Measurements from ENCODE around the gene RTN4RL1. TPM values are rescaled to one million over a fixed set of nuclear protein-coding genes. Genes with fewer than 3 reads are reported as not detected.

The RTN4RL1 gene
- total and polyA plus RNA-seq, 2 donors from 2014 or later, result 2.0 to 10.7 TPM

DNA sequence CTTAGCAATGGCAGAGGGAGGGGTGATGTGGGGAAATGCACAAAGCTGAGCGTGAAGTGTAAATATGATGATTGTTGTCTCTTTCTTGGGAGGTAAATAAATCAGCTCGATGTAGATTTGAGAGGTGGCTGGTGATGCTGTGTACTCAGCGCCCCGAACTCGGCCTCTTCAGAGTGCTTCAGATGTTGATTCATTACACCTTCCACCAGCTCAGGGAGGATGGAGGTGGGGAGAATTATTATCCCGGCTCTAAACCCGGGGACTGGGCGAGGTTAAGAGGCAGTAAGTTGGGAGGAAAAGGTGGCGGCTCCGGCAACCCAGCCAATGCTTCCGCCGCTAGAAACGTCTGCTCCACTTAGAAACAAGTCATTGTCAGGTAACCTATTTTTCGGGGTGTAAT, 108.8 kb downstream of the RTN4RL1 start:
- FAIRE-seq (no peak), DNase-seq (no peak)
- Histone ChIP-seq H3K27ac (ENCODE audit: low read depth in 2 of 2, low read length in 2 of 2) (no peak overlapping the region), H3K27me3 (ENCODE audit: control insufficient read depth, insufficient read depth, low read length) (peaks cover 9% of the 10 kb centered on the region), H3K36me3 (ENCODE audit: control insufficient read depth in 2 of 3, insufficient read depth in 3 of 3, low read length in 3 of 3) (no peaks in the 10 kb centered on the region), H3K9me3 (ENCODE audit: control insufficient read depth in 2 of 3, insufficient read depth in 1 of 3, low read length in 3 of 3) (no peaks in the 10 kb centered on the region), H3K9ac (ENCODE audit: low read length in 3 of 3) (no peak overlapping the region), H3K4me1 (ENCODE audit: control insufficient read depth in 2 of 3, insufficient read depth in 2 of 3, low read depth in 1 of 3, low read length in 3 of 3) (no peaks in the 10 kb centered on the region), H3K4me3 (ENCODE audit: low read length in 3 of 3) (no peak overlapping the region)
- intact Hi-C loops (cut with DNase I), result no loop called here
- TF ChIP-seq, protein P1, sequence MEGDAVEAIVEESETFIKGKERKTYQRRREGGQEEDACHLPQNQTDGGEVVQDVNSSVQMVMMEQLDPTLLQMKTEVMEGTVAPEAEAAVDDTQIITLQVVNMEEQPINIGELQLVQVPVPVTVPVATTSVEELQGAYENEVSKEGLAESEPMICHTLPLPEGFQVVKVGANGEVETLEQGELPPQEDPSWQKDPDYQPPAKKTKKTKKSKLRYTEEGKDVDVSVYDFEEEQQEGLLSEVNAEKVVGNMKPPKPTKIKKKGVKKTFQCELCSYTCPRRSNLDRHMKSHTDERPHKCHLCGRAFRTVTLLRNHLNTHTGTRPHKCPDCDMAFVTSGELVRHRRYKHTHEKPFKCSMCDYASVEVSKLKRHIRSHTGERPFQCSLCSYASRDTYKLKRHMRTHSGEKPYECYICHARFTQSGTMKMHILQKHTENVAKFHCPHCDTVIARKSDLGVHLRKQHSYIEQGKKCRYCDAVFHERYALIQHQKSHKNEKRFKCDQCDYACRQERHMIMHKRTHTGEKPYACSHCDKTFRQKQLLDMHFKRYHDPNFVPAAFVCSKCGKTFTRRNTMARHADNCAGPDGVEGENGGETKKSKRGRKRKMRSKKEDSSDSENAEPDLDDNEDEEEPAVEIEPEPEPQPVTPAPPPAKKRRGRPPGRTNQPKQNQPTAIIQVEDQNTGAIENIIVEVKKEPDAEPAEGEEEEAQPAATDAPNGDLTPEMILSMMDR (IDR thresholded peaks at IDR 0.05; ENCODE audit: borderline replicate concordance, extremely low read depth, insufficient read depth), result no peak

- Histone ChIP-seq H3K4me3 (ENCODE audit: low read length in 3 of 3) (no peak overlapping the region), H3K9ac (ENCODE audit: low read length in 3 of 3) (no peak overlapping the region), H3K27ac (ENCODE audit: low read depth in 2 of 2, low read length in 2 of 2) (no peak overlapping the region), H3K27me3 (ENCODE audit: control insufficient read depth, insufficient read depth, low read length) (peaks cover 9% of the 10 kb centered on the region), H3K36me3 (ENCODE audit: control insufficient read depth in 2 of 3, insufficient read depth in 3 of 3, low read length in 3 of 3) (no peaks in the 10 kb centered on the region), H3K4me1 (ENCODE audit: control insufficient read depth in 2 of 3, insufficient read depth in 2 of 3, low read depth in 1 of 3, low read length in 3 of 3) (no peaks in the 10 kb centered on the region), H3K9me3 (ENCODE audit: control insufficient read depth in 2 of 3, insufficient read depth in 1 of 3, low read length in 3 of 3) (no peaks in the 10 kb centered on the region)
- FAIRE-seq (no peak), DNase-seq (no peak)
- TF ChIP-seq, protein P1 (IDR thresholded peaks at IDR 0.05; ENCODE audit: borderline replicate concordance, extremely low read depth, insufficient read depth), result no peak
- intact Hi-C loops (cut with DNase I), result no loop called here
These were observed 109.2 kb downstream of the RTN4RL1 start for GRCh38 chr17:1915889-1916288.

- FAIRE-seq (no peak), DNase-seq (peak in 4 of 5 donors; percentile 39 to 74 (median 72))
- peaks cover 9% of the 10 kb centered on the region for H3K27me3 ChIP-seq (ENCODE audit: control insufficient read depth, insufficient read depth, low read length)
- no peak overlapping the region for H3K4me3 ChIP-seq (ENCODE audit: low read length in 3 of 3)
- no peak overlapping the region for H3K27ac ChIP-seq (ENCODE audit: low read depth in 2 of 2, low read length in 2 of 2)
- no peak overlapping the region for H3K9ac ChIP-seq (ENCODE audit: low read length in 3 of 3)
- H3K9me3 ChIP-seq (ENCODE audit: control insufficient read depth in 2 of 3, insufficient read depth in 1 of 3, low read length in 3 of 3), result no peaks in the 10 kb centered on the region
- peaks cover 0 to 3% (median 0%) of the 10 kb centered on the region in 3 donors for H3K4me1 ChIP-seq (ENCODE audit: control insufficient read depth in 2 of 3, insufficient read depth in 2 of 3, low read depth in 1 of 3, low read length in 3 of 3)
- intact Hi-C loops (cut with DNase I), result loop anchor here (5.0 kb wide), 1 partner anchor 113 kb away; the partner anchor contains the start of gene RTN4RL1
- H3K36me3 ChIP-seq (ENCODE audit: control insufficient read depth in 2 of 3, insufficient read depth in 3 of 3, low read length in 3 of 3), result no peaks in the 10 kb centered on the region
- TF ChIP-seq, protein P1 (IDR thresholded peaks at IDR 0.05; ENCODE audit: borderline replicate concordance, extremely low read depth, insufficient read depth), result no peak
These were observed 110.5 kb downstream of the RTN4RL1 start for GRCh38 chr17:1914661-1915083.

- DNase-seq, result no peak
- no peak overlapping the region for H3K9ac ChIP-seq (ENCODE audit: low read length in 3 of 3)
- peaks cover 0 to 5% (median 0%) of the 10 kb centered on the region in 3 donors for H3K4me1 ChIP-seq (ENCODE audit: control insufficient read depth in 2 of 3, insufficient read depth in 2 of 3, low read depth in 1 of 3, low read length in 3 of 3)
- H3K27me3 ChIP-seq (ENCODE audit: control insufficient read depth, insufficient read depth, low read length), result peaks cover 9% of the 10 kb centered on the region
- H3K27ac ChIP-seq (ENCODE audit: low read depth in 2 of 2, low read length in 2 of 2), result no peak overlapping the region
- no peak for FAIRE-seq
- TF ChIP-seq, protein P1 (IDR thresholded peaks at IDR 0.05; ENCODE audit: borderline replicate concordance, extremely low read depth, insufficient read depth), result no peak
- no peak overlapping the region for H3K4me3 ChIP-seq (ENCODE audit: low read length in 3 of 3)
- intact Hi-C loops (cut with DNase I), result loop anchor here (5.0 kb wide), 1 partner anchor 114 kb away; the partner anchor contains the start of gene RTN4RL1
- H3K36me3 ChIP-seq (ENCODE audit: control insufficient read depth in 2 of 3, insufficient read depth in 3 of 3, low read length in 3 of 3), result no peaks in the 10 kb centered on the region
- H3K9me3 ChIP-seq (ENCODE audit: control insufficient read depth in 2 of 3, insufficient read depth in 1 of 3, low read length in 3 of 3), result no peaks in the 10 kb centered on the region
These were observed 111.4 kb downstream of the RTN4RL1 start for GRCh38 chr17:1913702-1914101.
